Measurements from ENCODE around the gene NOXRED1. TPM values are rescaled to one million over a fixed set of nuclear protein-coding genes. Genes with fewer than 3 reads are reported as not detected.
A peak's percentile ranks its signal among the peaks of the same experiment; 100 is the strongest.

The NOXRED1 gene
- total and polyA plus RNA-seq, 4 donors = 0.23 to 0.94 (median 0.36) TPM

GRCh38 chr14:77376771-77377501 is 46.4 kb downstream of the NOXRED1 start, which contains the start of the genes SAMD15 and TMED8:
TSS of gene SAMD15 (plus strand) at chr14:77377379. CDS start at chr14:77377419, 40 bp downstream.
TSS of gene TMED8 (minus strand) at chr14:77377094. CDS start at chr14:77377053, 41 bp downstream.
- Histone ChIP-seq H3K9me3 (ENCODE audit: control insufficient read depth in 4 of 4, insufficient read depth in 3 of 4, low read length in 3 of 4) (no peaks in the 10 kb centered on the region), H3K4me1 (ENCODE audit: control insufficient read depth in 5 of 5, insufficient read depth in 5 of 5, low read length in 5 of 5) (peaks cover 0 to 18% (median 4%) of the 10 kb centered on the region in 5 donors), H3K9ac (ENCODE audit: insufficient read depth in 1 of 2, low read length in 2 of 2) (peak within 1 kb of the TSS; percentile 61 to 63), H3K4me3 (peak within 1 kb of the TSS; percentile 98), H3K36me3 (ENCODE audit: control insufficient read depth in 4 of 4, insufficient read depth in 4 of 4, low read length in 4 of 4) (no peaks in the 10 kb centered on the region), H3K27ac (ENCODE audit: low read depth in 1 of 2, low read length in 1 of 2) (peak within 1 kb of the TSS; percentile 96 to 98), H3K27me3 (ENCODE audit: control insufficient read depth in 3 of 3, insufficient read depth in 3 of 3, low read length in 2 of 3) (no peaks in the 10 kb centered on the region)
- DNase-seq (peak; percentile 90 to 94 (median 90)), ATAC-seq (ENCODE audit: insufficient read depth, low FRiP score) (peak; percentile 98)
- no peak for TF ChIP-seq CTCF (IDR thresholded peaks at IDR 0.05; ENCODE audit: control extremely low read depth, extremely low read depth)
- WGBS, 2 donors = 0% methylated on average over 53 to 69 of the region's 69 CpGs

GRCh38 chr14:77375973-77376770 is 47.2 kb downstream of the NOXRED1 start:
- ATAC-seq (ENCODE audit: insufficient read depth, low FRiP score) = peak; percentile 5
- no peak for TF ChIP-seq CTCF (IDR thresholded peaks at IDR 0.05; ENCODE audit: control extremely low read depth, extremely low read depth)
- no peaks in the 10 kb centered on the region for H3K36me3 ChIP-seq (ENCODE audit: control insufficient read depth in 4 of 4, insufficient read depth in 4 of 4, low read length in 4 of 4)
- no peaks in the 10 kb centered on the region for H3K27me3 ChIP-seq (ENCODE audit: control insufficient read depth in 3 of 3, insufficient read depth in 3 of 3, low read length in 2 of 3)
- H3K27ac ChIP-seq (ENCODE audit: low read depth in 1 of 2, low read length in 1 of 2) = peak overlapping the region; percentile 96 to 98
- H3K4me1 ChIP-seq (ENCODE audit: control insufficient read depth in 5 of 5, insufficient read depth in 5 of 5, low read length in 5 of 5) = peaks cover 0 to 18% (median 4%) of the 10 kb centered on the region in 5 donors
- no peaks in the 10 kb centered on the region for H3K9me3 ChIP-seq (ENCODE audit: control insufficient read depth in 4 of 4, insufficient read depth in 3 of 4, low read length in 3 of 4)
- peak overlapping the region; percentile 61 to 63 for H3K9ac ChIP-seq (ENCODE audit: insufficient read depth in 1 of 2, low read length in 2 of 2)
- DNase-seq = peak; percentile 23 to 46 (median 42)
- 9 to 10% methylated on average over 24 of the region's 24 CpGs for WGBS, 2 donors
- H3K4me3 ChIP-seq = peak overlapping the region; percentile 98

DNA sequence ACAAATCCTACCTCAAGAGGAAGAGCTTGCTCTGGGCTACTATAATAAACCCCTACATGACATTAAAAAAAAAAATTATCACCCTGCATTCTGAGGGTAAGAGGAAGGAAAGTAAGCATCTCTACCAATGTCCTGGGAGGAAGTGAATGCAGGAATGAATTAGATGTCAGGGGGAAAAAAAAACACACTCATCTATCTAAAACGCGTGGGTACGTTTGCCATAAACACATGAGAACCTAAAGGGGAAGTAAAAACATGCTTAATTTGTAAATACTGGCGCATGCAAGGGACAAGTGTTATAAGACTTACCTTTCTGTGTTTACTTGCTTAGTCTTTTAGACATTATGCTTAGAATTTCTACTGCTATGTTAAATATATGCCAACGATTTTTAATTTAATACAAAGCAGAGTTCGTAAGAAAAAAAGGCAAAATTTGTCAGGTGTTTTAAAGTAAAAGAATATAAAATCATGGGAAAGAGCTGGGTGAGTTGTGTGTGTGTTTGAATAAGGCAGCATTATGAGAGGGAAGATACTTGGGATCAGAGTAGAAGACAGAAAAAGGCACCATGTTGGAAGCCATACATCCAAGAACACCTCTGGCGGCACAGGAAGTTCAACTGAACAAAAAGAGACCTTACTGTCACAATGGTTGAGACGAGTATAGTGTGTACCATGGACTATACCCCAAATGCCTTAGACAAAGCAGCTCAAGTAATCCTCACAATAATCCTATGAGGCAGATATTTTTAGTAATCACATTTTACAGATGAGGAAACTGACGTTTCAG is 48.0 kb downstream of the NOXRED1 start:
- no peak overlapping the region for H3K4me3 ChIP-seq
- no peaks in the 10 kb centered on the region for H3K36me3 ChIP-seq (ENCODE audit: control insufficient read depth in 4 of 4, insufficient read depth in 4 of 4, low read length in 4 of 4)

More for the DNA sequence above, 48.0 kb downstream of the NOXRED1 start:
- WGBS, 2 donors = 41 to 71% methylated on average over 9 of the region's 9 CpGs
- no peak overlapping the region for H3K27ac ChIP-seq (ENCODE audit: low read depth in 1 of 2, low read length in 1 of 2)
- TF ChIP-seq CTCF (IDR thresholded peaks at IDR 0.05; ENCODE audit: control extremely low read depth, extremely low read depth) = no peak
- no peaks in the 10 kb centered on the region for H3K9me3 ChIP-seq (ENCODE audit: control insufficient read depth in 4 of 4, insufficient read depth in 3 of 4, low read length in 3 of 4)
- DNase-seq (peak in 1 of 3 donors; percentile 6), ATAC-seq (ENCODE audit: insufficient read depth, low FRiP score) (no peak)
- H3K27me3 ChIP-seq (ENCODE audit: control insufficient read depth in 3 of 3, insufficient read depth in 3 of 3, low read length in 2 of 3) = no peaks in the 10 kb centered on the region
- peak overlapping the region in 1 of 2 donors; percentile 61 for H3K9ac ChIP-seq (ENCODE audit: insufficient read depth in 1 of 2, low read length in 2 of 2)
- H3K4me1 ChIP-seq (ENCODE audit: control insufficient read depth in 5 of 5, insufficient read depth in 5 of 5, low read length in 5 of 5) = peaks cover 0 to 18% (median 4%) of the 10 kb centered on the region in 5 donors
